Measurements from ENCODE around the gene KCNIP4.

DNA sequence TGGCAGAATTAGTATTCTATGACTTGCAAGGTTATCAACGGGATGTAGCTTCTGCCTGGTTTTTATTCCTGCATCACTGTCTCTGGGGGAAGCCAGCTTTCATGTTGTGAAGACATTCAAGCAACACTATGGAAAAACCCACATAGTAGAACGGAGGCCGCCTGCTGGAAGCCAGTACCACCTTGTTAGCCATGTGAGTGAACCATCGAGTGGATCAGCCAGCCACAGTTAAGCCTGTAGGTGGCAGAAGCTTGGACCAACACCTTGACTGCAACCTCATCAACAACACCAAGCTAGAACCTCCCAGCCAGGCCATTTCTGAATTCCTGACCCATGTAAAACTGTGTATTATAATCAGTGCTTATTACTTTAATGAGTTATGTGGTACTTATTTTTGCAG is 538.2 kb downstream of the KCNIP4 start:
- no peak for TF ChIP-seq EZH2 (IDR thresholded peaks at IDR 0.05)
- no peak for TF ChIP-seq FOXP2 (optimal IDR thresholded peaks at IDR 0.05; ENCODE audit: control extremely low read depth, extremely low read length, insufficient read depth)
